ENCODE results near the gene PCDHB5. TPM values are rescaled to one million over a fixed set of nuclear protein-coding genes. Genes with fewer than 3 reads are reported as not detected.
"Not testable (repeated sequence)": the region's sequence is repeated elsewhere in the genome, so short reads cannot be mapped to it uniquely, and the experiment has no call there.

PCDHB5 gene
- total RNA-seq, 1 donor from 2014 or later = 9.7 TPM

DNA sequence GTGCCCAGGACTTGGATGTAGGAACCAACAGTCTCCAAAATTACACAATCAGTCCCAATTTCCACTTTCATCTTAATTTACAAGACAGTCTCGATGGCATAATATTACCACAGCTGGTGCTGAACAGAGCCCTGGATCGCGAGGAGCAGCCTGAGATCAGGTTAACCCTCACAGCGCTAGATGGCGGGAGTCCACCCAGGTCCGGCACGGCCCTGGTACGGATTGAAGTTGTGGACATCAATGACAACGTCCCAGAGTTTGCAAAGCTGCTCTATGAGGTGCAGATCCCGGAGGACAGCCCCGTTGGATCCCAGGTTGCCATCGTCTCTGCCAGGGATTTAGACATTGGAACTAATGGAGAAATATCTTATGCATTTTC lies 39.8 kb upstream of the PCDHB5 start:
- Mint-ChIP-seq H3K27me3 (ENCODE audit: low read depth, unreplicated experiment) (no peaks in the 10 kb centered on the region), H3K4me3 (ENCODE audit: unreplicated experiment) (peak overlapping the region; percentile 93), H3K27ac (ENCODE audit: unreplicated experiment) (peak overlapping the region; percentile 95), H3K9me3 (ENCODE audit: unreplicated experiment) (peaks cover 10% of the 10 kb centered on the region), H3K36me3 (ENCODE audit: low read depth, unreplicated experiment) (peaks cover 23% of the 10 kb centered on the region), H3K4me1 (ENCODE audit: low read depth, unreplicated experiment) (peaks cover 3% of the 10 kb centered on the region)
- Histone ChIP-seq H3K9ac (ENCODE audit: low read length) (no peak overlapping the region), H3K9me3 (ENCODE audit: insufficient read depth, low read depth, low read length) (peaks cover 1% of the 10 kb centered on the region), H3K27ac (ENCODE audit: low read depth, low read length) (no peak overlapping the region), H3K4me3 (ENCODE audit: insufficient read depth, low read depth, low read length) (no peak overlapping the region), H4K20me1 (ENCODE audit: insufficient read depth, low read length) (no peaks in the 10 kb centered on the region), H2AFZ (ENCODE audit: low read depth, low read length) (no peak overlapping the region), H3K4me2 (ENCODE audit: low read length) (no peak overlapping the region), H3K27me3 (ENCODE audit: insufficient read depth, low read length) (no peaks in the 10 kb centered on the region), H3K79me2 (ENCODE audit: insufficient read depth, low read length) (no peaks in the 10 kb centered on the region), H3K36me3 (ENCODE audit: insufficient read depth, low read length) (no peaks in the 10 kb centered on the region), H3K4me1 (ENCODE audit: insufficient read depth, low read length) (no peaks in the 10 kb centered on the region)
- no peak for FAIRE-seq
- DNase-seq (ENCODE audit: low read depth) = no peak
- TF ChIP-seq EZH2 (IDR thresholded peaks at IDR 0.05; ENCODE audit: insufficient read depth, low read length) = no peak
- TF ChIP-seq, protein P1, sequence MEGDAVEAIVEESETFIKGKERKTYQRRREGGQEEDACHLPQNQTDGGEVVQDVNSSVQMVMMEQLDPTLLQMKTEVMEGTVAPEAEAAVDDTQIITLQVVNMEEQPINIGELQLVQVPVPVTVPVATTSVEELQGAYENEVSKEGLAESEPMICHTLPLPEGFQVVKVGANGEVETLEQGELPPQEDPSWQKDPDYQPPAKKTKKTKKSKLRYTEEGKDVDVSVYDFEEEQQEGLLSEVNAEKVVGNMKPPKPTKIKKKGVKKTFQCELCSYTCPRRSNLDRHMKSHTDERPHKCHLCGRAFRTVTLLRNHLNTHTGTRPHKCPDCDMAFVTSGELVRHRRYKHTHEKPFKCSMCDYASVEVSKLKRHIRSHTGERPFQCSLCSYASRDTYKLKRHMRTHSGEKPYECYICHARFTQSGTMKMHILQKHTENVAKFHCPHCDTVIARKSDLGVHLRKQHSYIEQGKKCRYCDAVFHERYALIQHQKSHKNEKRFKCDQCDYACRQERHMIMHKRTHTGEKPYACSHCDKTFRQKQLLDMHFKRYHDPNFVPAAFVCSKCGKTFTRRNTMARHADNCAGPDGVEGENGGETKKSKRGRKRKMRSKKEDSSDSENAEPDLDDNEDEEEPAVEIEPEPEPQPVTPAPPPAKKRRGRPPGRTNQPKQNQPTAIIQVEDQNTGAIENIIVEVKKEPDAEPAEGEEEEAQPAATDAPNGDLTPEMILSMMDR (IDR thresholded peaks at IDR 0.05; ENCODE audit: insufficient read depth, low read depth, low read length) = no peak

DNA sequence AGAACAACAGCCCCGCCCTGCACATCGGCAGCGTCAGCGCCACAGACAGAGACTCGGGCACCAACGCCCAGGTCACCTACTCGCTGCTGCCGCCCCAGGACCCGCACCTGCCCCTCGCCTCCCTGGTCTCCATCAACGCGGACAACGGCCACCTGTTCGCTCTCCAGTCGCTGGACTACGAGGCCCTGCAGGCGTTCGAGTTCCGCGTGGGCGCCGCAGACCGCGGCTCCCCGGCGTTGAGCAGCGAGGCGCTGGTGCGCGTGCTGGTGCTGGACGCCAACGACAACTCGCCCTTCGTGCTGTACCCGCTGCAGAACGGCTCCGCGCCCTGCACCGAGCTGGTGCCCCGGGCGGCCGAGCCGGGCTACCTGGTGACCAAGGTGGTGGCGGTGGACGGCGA lies 38.8 kb upstream of the PCDHB5 start:
- not testable (repeated sequence) for H3K27ac Mint-ChIP-seq (ENCODE audit: unreplicated experiment); H3K4me3 ChIP-seq (ENCODE audit: insufficient read depth, low read depth, low read length); H3K27me3 Mint-ChIP-seq (ENCODE audit: low read depth, unreplicated experiment); H2AFZ ChIP-seq (ENCODE audit: low read depth, low read length); H3K9ac ChIP-seq (ENCODE audit: low read length); H3K36me3 ChIP-seq (ENCODE audit: insufficient read depth, low read length); H3K9me3 ChIP-seq (ENCODE audit: insufficient read depth, low read depth, low read length); H3K4me1 Mint-ChIP-seq (ENCODE audit: low read depth, unreplicated experiment); H3K4me2 ChIP-seq (ENCODE audit: low read length); FAIRE-seq; H4K20me1 ChIP-seq (ENCODE audit: insufficient read depth, low read length); H3K79me2 ChIP-seq (ENCODE audit: insufficient read depth, low read length); DNase-seq (ENCODE audit: low read depth); H3K27ac ChIP-seq (ENCODE audit: low read depth, low read length); H3K4me1 ChIP-seq (ENCODE audit: insufficient read depth, low read length); H3K27me3 ChIP-seq (ENCODE audit: insufficient read depth, low read length)
- Mint-ChIP-seq H3K36me3 (ENCODE audit: low read depth, unreplicated experiment) (peaks cover 27% of the 10 kb centered on the region), H3K9me3 (ENCODE audit: unreplicated experiment) (peaks cover 15% of the 10 kb centered on the region), H3K4me3 (ENCODE audit: unreplicated experiment) (peak overlapping the region; percentile 43)

DNA sequence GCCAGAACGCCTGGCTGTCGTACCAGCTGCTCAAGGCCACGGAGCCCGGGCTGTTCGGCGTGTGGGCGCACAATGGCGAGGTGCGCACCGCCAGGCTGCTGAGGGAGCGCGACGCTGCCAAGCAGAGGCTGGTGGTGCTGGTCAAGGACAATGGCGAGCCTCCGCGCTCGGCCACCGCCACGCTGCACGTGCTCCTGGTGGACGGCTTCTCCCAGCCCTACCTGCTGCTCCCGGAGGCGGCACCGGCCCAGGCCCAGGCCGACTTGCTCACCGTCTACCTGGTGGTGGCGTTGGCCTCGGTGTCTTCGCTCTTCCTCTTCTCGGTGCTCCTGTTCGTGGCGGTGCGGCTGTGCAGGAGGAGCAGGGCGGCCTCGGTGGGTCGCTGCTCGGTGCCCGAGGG lies 38.4 kb upstream of the PCDHB5 start:
- not testable (repeated sequence) for H3K4me1 ChIP-seq (ENCODE audit: insufficient read depth, low read length); H2AFZ ChIP-seq (ENCODE audit: low read depth, low read length); H3K27me3 Mint-ChIP-seq (ENCODE audit: low read depth, unreplicated experiment); FAIRE-seq; H3K27ac ChIP-seq (ENCODE audit: low read depth, low read length); H3K9ac ChIP-seq (ENCODE audit: low read length); H3K4me2 ChIP-seq (ENCODE audit: low read length); H4K20me1 ChIP-seq (ENCODE audit: insufficient read depth, low read length); H3K36me3 ChIP-seq (ENCODE audit: insufficient read depth, low read length); H3K4me3 Mint-ChIP-seq (ENCODE audit: unreplicated experiment); H3K27ac Mint-ChIP-seq (ENCODE audit: unreplicated experiment); H3K79me2 ChIP-seq (ENCODE audit: insufficient read depth, low read length); H3K4me1 Mint-ChIP-seq (ENCODE audit: low read depth, unreplicated experiment); DNase-seq (ENCODE audit: low read depth); H3K4me3 ChIP-seq (ENCODE audit: insufficient read depth, low read depth, low read length); H3K27me3 ChIP-seq (ENCODE audit: insufficient read depth, low read length)
- peaks cover 12% of the 10 kb centered on the region for H3K9me3 ChIP-seq (ENCODE audit: insufficient read depth, low read depth, low read length)
- peaks cover 19% of the 10 kb centered on the region for H3K9me3 Mint-ChIP-seq (ENCODE audit: unreplicated experiment)
- peaks cover 31% of the 10 kb centered on the region for H3K36me3 Mint-ChIP-seq (ENCODE audit: low read depth, unreplicated experiment)
